ENCODE measurements around the gene ZNF783.

ZNF783 gene

GRCh38 chr7:149223176-149223575 is 38.8 kb upstream of the ZNF783 start:
- Histone ChIP-seq H3K9me3 (ENCODE audit: control insufficient read depth, insufficient read depth, low read length) (no peaks in the 10 kb centered on the region), H3K4me1 (ENCODE audit: control insufficient read depth, low read length) (no peaks in the 10 kb centered on the region), H3K27ac (ENCODE audit: low read depth, low read length) (no peak overlapping the region), H3K4me2 (ENCODE audit: low read length) (no peak overlapping the region), H3K4me3 (ENCODE audit: low read length) (no peak overlapping the region), H3K9me2 (replicated peaks; ENCODE audit: control insufficient read depth, low read length) (no peaks in the 10 kb centered on the region), H4K20me1 (ENCODE audit: control insufficient read depth, insufficient read depth, low read depth, low read length) (no peaks in the 10 kb centered on the region), H3F3A (ENCODE audit: control insufficient read depth, insufficient read depth) (no peaks in the 10 kb centered on the region; the same call in 1 of the 2 replicates), H3K36me3 (ENCODE audit: control insufficient read depth, low read length) (peaks cover 48% of the 10 kb centered on the region), H3K79me2 (ENCODE audit: control insufficient read depth, low read length) (no peaks in the 10 kb centered on the region), H3K27me3 (ENCODE audit: control insufficient read depth, low read length) (no peaks in the 10 kb centered on the region)
- TF ChIP-seq EZH2phosphoT487 (IDR thresholded peaks at IDR 0.05; ENCODE audit: borderline replicate concordance, low read length) = no peak
- no peak for TF ChIP-seq CTCF (IDR thresholded peaks at IDR 0.05; ENCODE audit: low read depth, low read length, poor library complexity, severe bottlenecking)

- no peaks in the 10 kb centered on the region for H3K79me2 ChIP-seq (ENCODE audit: control insufficient read depth, low read length)
- no peak overlapping the region for H3K4me2 ChIP-seq (ENCODE audit: low read length)
- no peaks in the 10 kb centered on the region; the same call in 1 of the 2 replicates for H3F3A ChIP-seq (ENCODE audit: control insufficient read depth, insufficient read depth)
- no peaks in the 10 kb centered on the region for H3K27me3 ChIP-seq (ENCODE audit: control insufficient read depth, low read length)
- no peaks in the 10 kb centered on the region for H3K9me3 ChIP-seq (ENCODE audit: control insufficient read depth, insufficient read depth, low read length)
- no peaks in the 10 kb centered on the region for H3K9me2 ChIP-seq (replicated peaks; ENCODE audit: control insufficient read depth, low read length)
- H3K36me3 ChIP-seq (ENCODE audit: control insufficient read depth, low read length) = peaks cover 42% of the 10 kb centered on the region
- no peak overlapping the region for H3K4me3 ChIP-seq (ENCODE audit: low read length)
- TF ChIP-seq CTCF (IDR thresholded peaks at IDR 0.05; ENCODE audit: low read depth, low read length, poor library complexity, severe bottlenecking) (no peak), EZH2phosphoT487 (IDR thresholded peaks at IDR 0.05; ENCODE audit: borderline replicate concordance, low read length) (no peak)
- H3K4me1 ChIP-seq (ENCODE audit: control insufficient read depth, low read length) = no peaks in the 10 kb centered on the region
- H4K20me1 ChIP-seq (ENCODE audit: control insufficient read depth, insufficient read depth, low read depth, low read length) = no peaks in the 10 kb centered on the region
- H3K27ac ChIP-seq (ENCODE audit: low read depth, low read length) = no peak overlapping the region
These were observed 38.2 kb upstream of the ZNF783 start for GRCh38 chr7:149223761-149224160.

GRCh38 chr7:149224352-149224751 is 37.6 kb upstream of the ZNF783 start:
- Histone ChIP-seq H3K36me3 (ENCODE audit: control insufficient read depth, low read length) (peaks cover 36% of the 10 kb centered on the region), H3K9me3 (ENCODE audit: control insufficient read depth, insufficient read depth, low read length) (no peaks in the 10 kb centered on the region), H3F3A (ENCODE audit: control insufficient read depth, insufficient read depth) (no peaks in the 10 kb centered on the region; the same call in none of the 2 replicates), H3K79me2 (ENCODE audit: control insufficient read depth, low read length) (no peaks in the 10 kb centered on the region), H3K27me3 (ENCODE audit: control insufficient read depth, low read length) (no peaks in the 10 kb centered on the region; the same call in 1 of the 2 replicates), H4K20me1 (ENCODE audit: control insufficient read depth, insufficient read depth, low read depth, low read length) (no peaks in the 10 kb centered on the region), H3K27ac (ENCODE audit: low read depth, low read length) (no peak overlapping the region), H3K4me1 (ENCODE audit: control insufficient read depth, low read length) (no peaks in the 10 kb centered on the region), H3K9me2 (replicated peaks; ENCODE audit: control insufficient read depth, low read length) (no peaks in the 10 kb centered on the region), H3K4me3 (ENCODE audit: low read length) (no peak overlapping the region), H3K4me2 (ENCODE audit: low read length) (no peak overlapping the region)
- TF ChIP-seq EZH2phosphoT487 (IDR thresholded peaks at IDR 0.05; ENCODE audit: borderline replicate concordance, low read length) (no peak), CTCF (IDR thresholded peaks at IDR 0.05; ENCODE audit: low read depth, low read length, poor library complexity, severe bottlenecking) (no peak)
